ENCODE results near the gene GALNT11. TPM values are rescaled to one million over a fixed set of nuclear protein-coding genes. Genes with fewer than 3 reads are reported as not detected.

Gene GALNT11
- total RNA-seq, 1 donor from 2014 or later, result 40.5 TPM

DNA sequence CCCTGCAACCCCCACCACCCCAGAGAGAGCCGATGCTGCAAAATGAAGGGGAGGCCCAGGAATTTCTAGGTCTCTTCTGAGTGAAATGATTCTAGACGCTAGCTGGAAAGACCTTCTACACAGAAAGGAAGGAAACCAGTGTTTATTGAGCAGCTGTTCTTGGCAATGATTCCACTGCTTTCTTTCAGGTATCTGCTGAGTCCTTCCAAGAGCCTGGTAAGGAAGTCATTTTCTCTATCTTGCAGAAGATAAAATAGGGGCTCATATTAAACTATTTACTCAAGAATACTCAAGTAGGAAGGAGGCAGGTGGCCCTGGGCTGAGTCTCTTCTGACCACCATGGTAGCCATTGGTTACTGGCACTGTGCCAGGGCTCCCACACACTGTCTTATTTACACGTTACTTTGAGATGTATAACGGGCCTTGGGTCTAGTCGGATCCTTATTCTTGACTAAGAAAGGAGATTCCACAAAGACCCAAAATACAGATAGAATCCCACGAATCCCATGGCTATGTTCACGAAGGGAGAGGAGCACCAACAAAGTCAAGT lies 112.1 kb downstream of the GALNT11 start:
- TF ChIP-seq CTCF (IDR thresholded peaks at IDR 0.05), result no peak
- H3K27me3 ChIP-seq, result no peaks in the 10 kb centered on the region
- DNase-seq (no peak), ATAC-seq (no peak)
- intact Hi-C loops (cut with DNase I), result no loop called here
- peaks cover 61% of the 10 kb centered on the region for H3K36me3 ChIP-seq
- no peak overlapping the region for H3K27ac ChIP-seq
- H3K4me1 ChIP-seq, result no peaks in the 10 kb centered on the region
- no peaks in the 10 kb centered on the region for H3K9me3 ChIP-seq
- H3K4me3 ChIP-seq, result no peak overlapping the region

- no peak overlapping the region for H3K4me3 ChIP-seq
- TF ChIP-seq CTCF (IDR thresholded peaks at IDR 0.05), result no peak
- H3K4me1 ChIP-seq, result no peaks in the 10 kb centered on the region
- H3K36me3 ChIP-seq, result peaks cover 82% of the 10 kb centered on the region
- H3K27me3 ChIP-seq, result no peaks in the 10 kb centered on the region
- no peak for ATAC-seq
- DNase-seq, result no peak
- H3K27ac ChIP-seq, result no peak overlapping the region
- intact Hi-C loops (cut with DNase I), result no loop called here
- no peaks in the 10 kb centered on the region for H3K9me3 ChIP-seq
Observed at GRCh38 chr7:152140067-152140466, 114.6 kb downstream of the GALNT11 start.

DNA sequence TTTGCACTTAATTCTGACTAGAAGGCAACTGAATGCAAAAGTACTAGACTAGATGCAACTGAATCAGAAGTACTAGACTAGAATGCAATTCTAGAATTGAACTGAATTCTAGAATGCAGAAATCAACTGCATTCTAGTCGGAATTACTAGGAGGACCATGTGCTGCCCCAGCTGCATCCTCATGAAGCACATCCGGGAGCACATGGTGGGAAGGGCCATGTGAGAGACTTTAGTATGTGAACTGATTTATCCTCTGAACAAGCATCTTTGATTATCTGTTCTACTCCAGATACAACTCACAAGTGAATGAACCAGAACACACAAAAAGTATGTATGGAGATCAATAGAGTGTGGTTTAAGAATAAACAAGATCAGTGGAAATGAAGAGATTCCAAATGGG lies 115.1 kb downstream of the GALNT11 start:
- DNase-seq, result no peak
- Histone ChIP-seq H3K4me3 (no peak overlapping the region), H3K27ac (no peak overlapping the region), H3K9me3 (no peaks in the 10 kb centered on the region), H3K36me3 (peaks cover 87% of the 10 kb centered on the region), H3K4me1 (no peaks in the 10 kb centered on the region), H3K27me3 (no peaks in the 10 kb centered on the region)
- intact Hi-C loops (cut with DNase I), result no loop called here
- ATAC-seq, result no peak
- no peak for TF ChIP-seq CTCF (IDR thresholded peaks at IDR 0.05)

GRCh38 chr7:152142976-152143595 lies 117.6 kb downstream of the GALNT11 start:
- no peak for TF ChIP-seq CTCF (IDR thresholded peaks at IDR 0.05)
- no peak for ATAC-seq
- Histone ChIP-seq H3K4me1 (peaks cover 7% of the 10 kb centered on the region), H3K36me3 (peaks cover 99% of the 10 kb centered on the region), H3K27ac (no peak overlapping the region), H3K27me3 (no peaks in the 10 kb centered on the region), H3K4me3 (no peak overlapping the region), H3K9me3 (no peaks in the 10 kb centered on the region)
- no peak for DNase-seq
- intact Hi-C loops (cut with DNase I), result no loop called here

DNA sequence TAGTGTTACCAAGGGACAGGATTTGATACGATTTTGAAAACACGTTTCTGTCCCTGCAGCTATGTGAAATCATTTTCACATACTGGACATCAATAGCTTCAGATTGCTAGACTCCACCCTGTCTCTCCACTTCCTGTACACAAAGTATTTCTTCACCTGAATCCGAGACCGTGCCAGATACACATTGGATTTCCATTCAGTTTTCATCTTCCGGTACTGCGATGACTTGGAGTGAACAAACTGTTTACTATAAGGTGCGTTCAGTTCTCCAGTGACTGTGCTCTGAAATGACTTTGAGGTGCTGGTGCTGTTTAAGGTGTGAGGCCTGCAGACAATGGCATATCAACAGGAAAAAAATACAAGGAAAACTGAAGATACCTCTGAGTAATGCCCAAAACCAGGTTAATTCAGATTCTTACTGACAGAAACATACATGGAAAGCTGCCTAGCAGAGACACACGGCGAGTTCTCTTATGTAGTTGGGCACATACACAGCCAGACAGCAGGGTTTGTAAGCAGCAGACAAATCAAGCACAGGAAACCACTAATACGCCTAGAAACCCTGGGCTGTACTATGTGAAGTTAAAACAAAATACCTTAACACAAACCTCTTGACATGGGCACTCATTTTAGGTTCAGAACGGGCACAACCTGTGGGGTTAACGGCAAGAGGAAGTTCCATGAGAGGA lies 119.2 kb downstream of the GALNT11 start:
- Histone ChIP-seq H3K9me3 (no peaks in the 10 kb centered on the region), H3K36me3 (peaks cover 99% of the 10 kb centered on the region), H3K4me3 (no peak overlapping the region), H3K4me1 (peaks cover 7% of the 10 kb centered on the region), H3K27me3 (no peaks in the 10 kb centered on the region), H3K27ac (peak overlapping the region; percentile 26)
- TF ChIP-seq CTCF (IDR thresholded peaks at IDR 0.05), result no peak
- intact Hi-C loops (cut with DNase I), result no loop called here
- no peak for ATAC-seq
- no peak for DNase-seq

All from upper lobe of right lung (tissue), 1 donor.